Endothelial cell of umbilical vein (primary cell): ENCODE measurements around the gene GALNT12. TPM values are rescaled to one million over a fixed set of nuclear protein-coding genes. Genes with fewer than 3 reads are reported as not detected.

ENCODE experiments used
- BruUV-seq: library from RNA; stranded (reverse); fragments of 400-500 nt; replicated peaks from 2 replicates; lab custom pipeline; 2021; lab: Mats Ljungman, UMichigan
- CTCF ChIA-PET: fragments of 300-600, 350-600 bp; sonication (Branson Sonifier 250); formaldehyde crosslinking; loops from one replicate; lab custom pipeline; 2021; ENCODE audit warnings: antibody characterized with exemption, inconsistent platforms; lab: Charles Lee
- POLR2A ChIA-PET: fragments of 300-600, 350-600 bp; sonication (Branson Sonifier 250); formaldehyde crosslinking; loops from one replicate; lab custom pipeline; 2021; ENCODE audit warnings: antibody characterized with exemption, inconsistent platforms; lab: Charles Lee
- DNase-seq: peaks from one replicate; pipeline ENCODE4 v3.0.0-alpha.2; 2011; ENCODE audit warnings: low read depth, low spot score
- FAIRE-seq: peaks from 2 replicates; lab custom pipeline; 2011; peaks lifted over from hg19 to GRCh38; lab: Jason Lieb, UNC
- H2AFZ ChIP-seq: 2 replicates; pipeline ENCODE4 v1.6.0; 2012; ENCODE audit warnings: low read depth, low read length, control low read depth, inconsistent platforms
- H3K27ac ChIP-seq: 2 replicates; pipeline ENCODE4 v1.5.1; 2011; ENCODE audit warnings: low read depth, mild to moderate bottlenecking, control low read depth, low read length, moderate library complexity; ENCODE audit not compliant: insufficient read depth
- H3K27me3 ChIP-seq, 2 experiments: 2 replicates each; pipeline versions ENCODE4 v1.6.0 to v1.6.1; 2011; ENCODE audit warnings: low read length in 2 of 2, mixed read lengths in 1 of 2; ENCODE audit not compliant: control insufficient read depth in 2 of 2, insufficient read depth in 2 of 2
- H3K36me3 ChIP-seq, 2 experiments: 2 replicates in 1 of 2; 3 replicates in 1 of 2; pipeline ENCODE4 v1.5.1; 2011; ENCODE audit warnings: low read length in 2 of 2, mild to moderate bottlenecking in 1 of 2, moderate library complexity in 1 of 2; ENCODE audit not compliant: control insufficient read depth in 2 of 2, insufficient read depth in 2 of 2; ENCODE audit errors: extremely low read depth in 1 of 2
- H3K4me1 ChIP-seq: 3 replicates; pipeline ENCODE4 v1.5.1; 2011; ENCODE audit warnings: mild to moderate bottlenecking, low read length; ENCODE audit not compliant: control insufficient read depth, insufficient read depth; ENCODE audit errors: extremely low read depth
- H3K4me2 ChIP-seq: 2 replicates; pipeline ENCODE4 v1.6.1; 2011; ENCODE audit warnings: low read length, control low read depth, mixed read lengths; ENCODE audit not compliant: insufficient read depth
- H3K4me3 ChIP-seq, 3 experiments: fragments of 200-600 bp in 1 of 3; sonication (generic), shearing (Covaris generic) in 1 of 3; replicated peaks in 1 of 3; 2 replicates each; pipeline ENCODE4 v1.5.1; 2011 to 2016; ENCODE audit warnings: control low read depth in 3 of 3, low read length in 3 of 3, mild to moderate bottlenecking in 2 of 3, inconsistent platforms in 1 of 3, low read depth in 1 of 3, moderate library complexity in 1 of 3; ENCODE audit not compliant: insufficient read depth in 1 of 3
- H3K79me2 ChIP-seq: 2 replicates; pipeline ENCODE4 v1.6.0; 2012; ENCODE audit warnings: low read length, inconsistent platforms; ENCODE audit not compliant: control insufficient read depth, insufficient read depth
- H3K9ac ChIP-seq: replicated peaks from 2 replicates; pipeline ENCODE3; 2011; ENCODE audit warnings: low read length, control low read depth; ENCODE audit not compliant: insufficient read depth; ENCODE audit errors: extremely low read depth
- H3K9me1 ChIP-seq: replicated peaks from 3 replicates; pipeline ENCODE4 v1.6.0; 2011; ENCODE audit warnings: mild to moderate bottlenecking, low read length; ENCODE audit not compliant: control insufficient read depth, insufficient read depth; ENCODE audit errors: extremely low read depth
- H3K9me3 ChIP-seq: replicated peaks from 2 replicates; pipeline ENCODE4 v1.5.1; 2012; ENCODE audit warnings: low read length, inconsistent platforms; ENCODE audit not compliant: control insufficient read depth, insufficient read depth
- H4K20me1 ChIP-seq: replicated peaks from 2 replicates; pipeline ENCODE3; 2011; ENCODE audit warnings: mild to moderate bottlenecking, low read length; ENCODE audit not compliant: control insufficient read depth, insufficient read depth; ENCODE audit errors: extremely low read depth
- CTCF ChIP-seq, 2 donors: IDR thresholded peaks; 1 replicate in 1 of 2; 2 replicates in 1 of 2; pipeline ENCODE4 v1.5.1; 2011; ENCODE audit warnings: low read length in 2 of 2, mild to moderate bottlenecking in 2 of 2, moderate library complexity in 2 of 2, control low read depth in 1 of 2, inconsistent platforms in 1 of 2, low read depth in 1 of 2; ENCODE audit not compliant: insufficient read depth in 1 of 2; ENCODE audit errors: extremely low read depth in 1 of 2
- EZH2 ChIP-seq: IDR thresholded peaks from 2 replicates; pipeline ENCODE4 v1.6.1; 2012; ENCODE audit warnings: borderline replicate concordance, low read depth, mild to moderate bottlenecking, moderate library complexity, low read length, inconsistent platforms; ENCODE audit not compliant: severe bottlenecking
- FOS ChIP-seq: IDR thresholded peaks from 2 replicates; pipeline ENCODE4 v1.6.1; 2011; ENCODE audit warnings: mild to moderate bottlenecking, low read length, moderate library complexity, borderline replicate concordance; ENCODE audit not compliant: insufficient read depth
- GATA2 ChIP-seq: IDR thresholded peaks from 2 replicates; pipeline ENCODE4 v1.7.0; 2011; ENCODE audit warnings: low read depth, mild to moderate bottlenecking, moderate library complexity, mixed read lengths, low read length; ENCODE audit not compliant: insufficient read length, insufficient read depth
- JUN ChIP-seq: IDR thresholded peaks from 2 replicates; pipeline ENCODE4 v1.6.1; 2011; ENCODE audit warnings: borderline replicate concordance, low read depth; ENCODE audit not compliant: insufficient read length, insufficient read depth
- MYC ChIP-seq: IDR thresholded peaks from one replicate; pipeline ENCODE4 v1.6.1; 2011; ENCODE audit warnings: mild to moderate bottlenecking, low read depth, low read length
- POLR2A ChIP-seq: IDR thresholded peaks from 2 replicates; pipeline ENCODE4 v1.6.1; 2012; ENCODE audit warnings: low read depth, mild to moderate bottlenecking, control low read depth, low read length
- POLR2AphosphoS5 ChIP-seq: IDR thresholded peaks from 2 replicates; pipeline ENCODE4 v1.6.1; 2012; ENCODE audit warnings: low read depth, mild to moderate bottlenecking, control low read depth, low read length, moderate library complexity; ENCODE audit not compliant: insufficient read depth
- dilution Hi-C: fragments of 300-500 bp; cut with MboI; formaldehyde crosslinking; loops from one replicate; pipeline ENCODE4 v1.15.0; 2019; ENCODE audit warnings: low sequenced_read_pairs; ENCODE audit not compliant: extremely low pct_ligation_motif_present
- intact Hi-C: fragments of 100-400 bp; cut with micrococcal nuclease; formaldehyde crosslinking; loops from one replicate; pipeline ENCODE4 v1.10.0; 2022
- polyA plus RNA-seq, 4 experiments: library from polyadenylated mRNA; depleted of rRNA in 3 of 4; stranded (reverse) in 3 of 4; unstranded in 1 of 4; fragments of >200 nt; gene quantifications; 2 replicates each; pipeline versions ENCODE4 v1.2.1 to v1.2.3, GENCODE V29; 2011 to 2012; ENCODE audit warnings: missing spikeins in 1 of 4
- total RNA-seq: library from RNA; stranded (reverse); gene quantifications from 2 replicates; pipeline ENCODE4 v1.2.3, GENCODE V29; 2021

The GALNT12 gene
- total and polyA plus RNA-seq, 2 donors (not counting 3 experiments of a cell fraction or from before 2014, with no cell fraction given): 0.26 to 0.44 TPM

GRCh38 chr9:98795970-98796363 is 11.5 kb upstream of the GALNT12 start:
- FAIRE-seq (no peak), DNase-seq (no peak)
- peaks cover 22% of the 10 kb centered on the region for H3K79me2 ChIP-seq
- peak overlapping the region; percentile 86 for H3K4me2 ChIP-seq
- dilution Hi-C loops (no loop called here), intact Hi-C loops (loop anchor here (1.0 kb wide), 1 partner anchor 481 kb away; no protein-coding TSS in a partner anchor)
- peak overlapping the region; percentile 32 for H3K27ac ChIP-seq
- peak overlapping the region; percentile 57 to 90 (median 73) for H3K4me3 ChIP-seq
- ChIA-PET CTCF (interaction anchor here (0.6 to 1.4 kb wide), 2 partner anchors 10 to 12 kb away, joined by 3 read pairs; no protein-coding TSS in a partner anchor), POLR2A (no interaction called here)
- H4K20me1 ChIP-seq: no peaks in the 10 kb centered on the region
- TF ChIP-seq GATA2 (no peak), JUN (no peak), EZH2 (no peak), POLR2AphosphoS5 (no peak), CTCF (IDR thresholded peaks at IDR 0.05; ENCODE audit: extremely low read depth in 1 of 2, insufficient read depth in 1 of 2, low read depth in 1 of 2, low read length in 2 of 2) (no peak), MYC (no peak), FOS (no peak), POLR2A (no peak)
- BruUV-seq: no TSS peak
- peak overlapping the region; percentile 84 for H2AFZ ChIP-seq
- H3K9me1 ChIP-seq: no peaks in the 10 kb centered on the region
- H3K36me3 ChIP-seq: no peaks in the 10 kb centered on the region
- H3K9ac ChIP-seq: peak overlapping the region; percentile 48
- peaks cover 3 to 5% of the 10 kb centered on the region in 2 experiments for H3K27me3 ChIP-seq
- no peaks in the 10 kb centered on the region for H3K9me3 ChIP-seq
- peaks cover 16% of the 10 kb centered on the region for H3K4me1 ChIP-seq
